HCT116 (cell line): ENCODE results near the gene ALOX15.

Source experiments
- EZH2 ChIP-seq: fragments of 200-600 bp; sonication (generic); IDR thresholded peaks from 2 replicates; pipeline ENCODE4 v1.6.1; 2017; ENCODE audit warnings: antibody characterized with exemption, mixed run types
- FOSL1 ChIP-seq: IDR thresholded peaks from 2 replicates; pipeline ENCODE4 v1.6.1; 2012; ENCODE audit warnings: low read depth
- MAX ChIP-seq: IDR thresholded peaks from 2 replicates; pipeline ENCODE4 v1.6.1; 2012
- SP1 ChIP-seq: IDR thresholded peaks from 2 replicates; pipeline ENCODE4 v1.6.1; 2012; ENCODE audit warnings: low read depth
- TCF7L2 ChIP-seq: IDR thresholded peaks from 2 replicates; pipeline ENCODE4 v1.7.0; 2011; ENCODE audit warnings: borderline replicate concordance, inconsistent platforms; ENCODE audit not compliant: insufficient read depth, insufficient read length; ENCODE audit errors: extremely low read depth
- YY1 ChIP-seq: IDR thresholded peaks from 2 replicates; pipeline ENCODE4 v1.6.1; 2011; ENCODE audit warnings: low read length, low read depth, moderate library complexity, mild to moderate bottlenecking; ENCODE audit not compliant: insufficient replicate concordance; ENCODE audit errors: extremely low read depth
- TF ChIP-seq, protein P1 (sequence below), 3 experiments: fragments of 200-600 bp in 1 of 3; sonication (generic) in 1 of 3; IDR thresholded peaks in 2 of 3; conservative IDR thresholded peaks in 1 of 3; 2 replicates each; pipeline ENCODE4 v1.5.1; 2012 to 2017; ENCODE audit warnings: low read depth in 2 of 3, low read length in 2 of 3, antibody characterized with exemption in 1 of 3, borderline replicate concordance in 1 of 3, control low read depth in 1 of 3, mild to moderate bottlenecking in 1 of 3, mixed read lengths in 1 of 3, mixed run types in 1 of 3, moderate library complexity in 1 of 3; ENCODE audit not compliant: insufficient read depth in 1 of 3

- no peak for TF ChIP-seq SP1
- no peak for TF ChIP-seq FOSL1
- TF ChIP-seq, protein P1, sequence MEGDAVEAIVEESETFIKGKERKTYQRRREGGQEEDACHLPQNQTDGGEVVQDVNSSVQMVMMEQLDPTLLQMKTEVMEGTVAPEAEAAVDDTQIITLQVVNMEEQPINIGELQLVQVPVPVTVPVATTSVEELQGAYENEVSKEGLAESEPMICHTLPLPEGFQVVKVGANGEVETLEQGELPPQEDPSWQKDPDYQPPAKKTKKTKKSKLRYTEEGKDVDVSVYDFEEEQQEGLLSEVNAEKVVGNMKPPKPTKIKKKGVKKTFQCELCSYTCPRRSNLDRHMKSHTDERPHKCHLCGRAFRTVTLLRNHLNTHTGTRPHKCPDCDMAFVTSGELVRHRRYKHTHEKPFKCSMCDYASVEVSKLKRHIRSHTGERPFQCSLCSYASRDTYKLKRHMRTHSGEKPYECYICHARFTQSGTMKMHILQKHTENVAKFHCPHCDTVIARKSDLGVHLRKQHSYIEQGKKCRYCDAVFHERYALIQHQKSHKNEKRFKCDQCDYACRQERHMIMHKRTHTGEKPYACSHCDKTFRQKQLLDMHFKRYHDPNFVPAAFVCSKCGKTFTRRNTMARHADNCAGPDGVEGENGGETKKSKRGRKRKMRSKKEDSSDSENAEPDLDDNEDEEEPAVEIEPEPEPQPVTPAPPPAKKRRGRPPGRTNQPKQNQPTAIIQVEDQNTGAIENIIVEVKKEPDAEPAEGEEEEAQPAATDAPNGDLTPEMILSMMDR (IDR thresholded peaks at IDR 0.05 in 2 of 3, conservative IDR thresholded peaks at IDR 0.05 in 1 of 3; ENCODE audit: borderline replicate concordance in 1 of 3, insufficient read depth in 1 of 3, low read depth in 2 of 3, low read length in 2 of 3), result no peak
- TF ChIP-seq TCF7L2, result no peak
- no peak for TF ChIP-seq MAX
- no peak for TF ChIP-seq YY1
- TF ChIP-seq EZH2, result no peak
Observed at GRCh38 chr17:4585638-4585994, 55.9 kb downstream of the ALOX15 start.
